Omental fat pad (tissue), 4 donors: ENCODE measurements around the gene IL17RC. TPM values are rescaled to one million over a fixed set of nuclear protein-coding genes. Genes with fewer than 3 reads are reported as not detected.
"Not testable (repeated sequence)": the region's sequence is repeated elsewhere in the genome, so short reads cannot be mapped to it uniquely, and the experiment has no call there.

Experiments used
- ATAC-seq: fragments of 150-250 bp; one replicate; pipeline ENCODE4 v1.9.1; 2016; ENCODE audit warnings: mild to moderate bottlenecking, moderate library complexity; ENCODE audit not compliant: low FRiP score
- DNase-seq: peaks from one replicate; pipeline ENCODE4 v3.0.0-alpha.2; 2019; ENCODE audit warnings: low spot score
- total RNA-seq, 4 donors: library from RNA; depleted of rRNA; stranded (reverse); fragments of >200 nt; gene quantifications; one replicate each; pipeline ENCODE4 v1.1.0, GENCODE V29; 2016
- TF ChIP-seq, protein P1 (sequence below), 3 donors: fragments of 450-650 bp; IDR thresholded peaks; one replicate each; pipeline ENCODE4 v1.5.1; 2016 to 2017; ENCODE audit warnings: antibody characterized with exemption in 3 of 3, mild to moderate bottlenecking in 3 of 3, moderate library complexity in 2 of 3

IL17RC gene
- total RNA-seq, 4 donors from 2014 or later: 53.4 to 97.6 (median 58.2) TPM

DNA sequence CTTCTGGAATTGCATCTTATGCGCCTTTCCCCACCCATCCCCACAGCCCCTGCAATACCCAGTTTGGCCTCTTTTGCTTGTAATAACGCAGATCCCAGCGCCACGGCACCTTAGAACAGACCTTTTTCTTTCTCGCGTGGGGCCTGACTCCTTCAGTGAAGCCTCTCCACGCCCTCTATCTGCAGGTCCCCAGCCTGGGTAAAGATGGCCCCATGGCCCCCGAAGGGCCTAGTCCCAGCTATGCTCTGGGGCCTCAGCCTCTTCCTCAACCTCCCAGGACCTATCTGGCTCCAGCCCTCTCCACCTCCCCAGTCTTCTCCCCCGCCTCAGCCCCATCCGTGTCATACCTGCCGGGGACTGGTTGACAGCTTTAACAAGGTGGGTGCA lies 17.3 kb downstream of the IL17RC start:
- DNase-seq (no peak), ATAC-seq (peak; percentile 4)
- TF ChIP-seq, protein P1, sequence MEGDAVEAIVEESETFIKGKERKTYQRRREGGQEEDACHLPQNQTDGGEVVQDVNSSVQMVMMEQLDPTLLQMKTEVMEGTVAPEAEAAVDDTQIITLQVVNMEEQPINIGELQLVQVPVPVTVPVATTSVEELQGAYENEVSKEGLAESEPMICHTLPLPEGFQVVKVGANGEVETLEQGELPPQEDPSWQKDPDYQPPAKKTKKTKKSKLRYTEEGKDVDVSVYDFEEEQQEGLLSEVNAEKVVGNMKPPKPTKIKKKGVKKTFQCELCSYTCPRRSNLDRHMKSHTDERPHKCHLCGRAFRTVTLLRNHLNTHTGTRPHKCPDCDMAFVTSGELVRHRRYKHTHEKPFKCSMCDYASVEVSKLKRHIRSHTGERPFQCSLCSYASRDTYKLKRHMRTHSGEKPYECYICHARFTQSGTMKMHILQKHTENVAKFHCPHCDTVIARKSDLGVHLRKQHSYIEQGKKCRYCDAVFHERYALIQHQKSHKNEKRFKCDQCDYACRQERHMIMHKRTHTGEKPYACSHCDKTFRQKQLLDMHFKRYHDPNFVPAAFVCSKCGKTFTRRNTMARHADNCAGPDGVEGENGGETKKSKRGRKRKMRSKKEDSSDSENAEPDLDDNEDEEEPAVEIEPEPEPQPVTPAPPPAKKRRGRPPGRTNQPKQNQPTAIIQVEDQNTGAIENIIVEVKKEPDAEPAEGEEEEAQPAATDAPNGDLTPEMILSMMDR (IDR thresholded peaks at IDR 0.05): no peak

DNA sequence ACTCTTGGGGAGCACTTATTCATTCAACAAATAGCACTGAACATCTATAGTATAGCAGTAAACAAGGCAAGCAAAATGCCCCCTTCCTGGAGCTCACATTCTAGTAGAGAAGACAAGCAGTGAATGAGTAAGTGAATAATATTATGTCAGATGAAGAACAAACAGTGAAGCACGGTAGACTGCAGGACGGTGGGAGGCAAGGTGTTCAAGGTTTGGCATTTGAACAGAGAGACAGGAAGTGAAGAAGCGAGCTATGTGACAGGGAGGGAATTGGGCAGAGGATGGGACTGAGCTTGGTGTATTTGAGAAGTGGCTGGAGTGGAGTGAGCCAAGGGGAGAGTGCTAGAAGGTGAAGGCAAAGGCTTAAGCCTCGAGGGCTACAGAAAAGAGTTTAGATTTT lies 18.1 kb downstream of the IL17RC start:
- TF ChIP-seq, protein P1 (IDR thresholded peaks at IDR 0.05): no peak
- no peak for ATAC-seq
- no peak for DNase-seq

DNA sequence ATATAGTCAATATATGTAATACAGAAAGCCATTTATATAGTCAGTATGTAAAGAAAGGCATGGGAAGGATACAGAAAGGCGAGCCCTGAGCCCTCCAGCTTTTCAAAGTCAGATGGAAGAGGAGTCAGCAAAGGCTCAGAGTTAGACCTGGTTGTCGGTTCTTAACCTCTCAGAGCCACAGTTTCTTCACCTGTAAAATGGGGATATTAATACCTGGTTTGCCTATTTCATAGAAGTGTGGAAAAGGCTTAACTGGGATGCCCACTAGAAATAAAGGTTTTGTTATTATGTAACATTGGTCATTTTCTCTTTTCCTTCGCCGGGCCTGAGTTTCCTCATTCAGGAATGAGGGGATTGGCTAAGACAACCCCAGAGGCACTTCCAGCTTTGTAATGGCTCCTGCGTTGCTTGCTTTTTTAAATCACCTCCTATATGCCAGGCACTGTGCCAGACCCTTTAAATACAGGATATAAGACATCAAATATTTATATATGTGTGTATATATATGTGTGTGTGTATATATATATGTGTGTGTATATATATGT lies 19.1 kb downstream of the IL17RC start:
- TF ChIP-seq, protein P1 (IDR thresholded peaks at IDR 0.05): no peak
- no peak for ATAC-seq
- no peak for DNase-seq

DNA sequence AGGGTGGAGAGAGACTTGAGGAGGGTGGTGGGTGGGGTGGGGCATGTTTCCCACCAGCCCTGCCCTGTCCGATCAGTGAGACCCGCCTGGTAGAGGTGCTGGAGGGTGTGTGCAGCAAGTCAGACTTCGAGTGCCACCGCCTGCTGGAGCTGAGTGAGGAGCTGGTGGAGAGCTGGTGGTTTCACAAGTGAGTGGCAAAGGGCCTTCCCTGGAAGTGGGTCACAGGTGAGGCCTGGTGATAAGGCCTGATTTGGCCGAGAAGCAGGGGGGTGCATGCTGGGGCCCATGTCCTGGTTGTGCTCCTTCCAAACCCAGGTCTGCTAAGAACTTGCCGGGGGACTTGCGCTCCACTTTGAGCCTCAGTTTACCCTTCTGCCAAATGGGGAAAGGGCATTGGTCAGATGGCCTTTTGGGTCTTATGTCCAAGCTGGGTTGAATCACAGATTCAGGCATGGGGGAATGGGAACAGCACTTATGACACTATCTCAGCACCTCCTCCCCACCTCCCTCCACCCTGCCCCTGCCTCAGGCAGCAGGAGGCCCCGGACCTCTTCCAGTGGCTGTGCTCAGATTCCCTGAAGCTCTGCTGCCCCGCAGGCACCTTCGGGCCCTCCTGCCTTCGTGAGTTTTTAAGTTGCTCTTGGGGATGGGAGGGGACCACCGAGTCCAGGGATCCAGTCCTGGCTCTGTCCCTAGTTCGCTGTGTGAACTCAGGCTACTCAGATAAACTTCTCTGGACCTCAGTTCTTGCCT lies 20.8 kb downstream of the IL17RC start:
- TF ChIP-seq, protein P1 (IDR thresholded peaks at IDR 0.05): no peak
- ATAC-seq (no peak), DNase-seq (no peak)

DNA sequence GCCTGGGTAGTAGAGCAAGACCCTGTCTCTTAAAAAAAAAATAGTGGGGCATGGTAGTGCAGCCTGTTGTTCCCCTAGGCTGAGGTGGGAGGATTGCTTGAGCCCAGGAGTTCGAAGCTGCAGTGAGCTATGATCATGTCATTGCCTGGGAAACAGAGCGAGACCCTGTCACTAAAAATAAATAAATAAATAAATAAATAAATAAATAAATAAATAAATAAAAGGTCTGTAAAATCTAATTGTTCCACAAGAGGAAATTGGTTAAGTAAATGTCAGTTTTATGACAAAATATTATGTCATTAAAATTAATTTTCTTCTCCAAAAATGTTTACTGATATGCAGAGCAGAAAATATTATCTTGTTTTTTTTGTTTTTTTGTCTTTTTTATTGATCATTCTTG lies 22.1 kb downstream of the IL17RC start:
- DNase-seq (no peak), ATAC-seq (no peak)
- TF ChIP-seq, protein P1 (IDR thresholded peaks at IDR 0.05): no peak

DNA sequence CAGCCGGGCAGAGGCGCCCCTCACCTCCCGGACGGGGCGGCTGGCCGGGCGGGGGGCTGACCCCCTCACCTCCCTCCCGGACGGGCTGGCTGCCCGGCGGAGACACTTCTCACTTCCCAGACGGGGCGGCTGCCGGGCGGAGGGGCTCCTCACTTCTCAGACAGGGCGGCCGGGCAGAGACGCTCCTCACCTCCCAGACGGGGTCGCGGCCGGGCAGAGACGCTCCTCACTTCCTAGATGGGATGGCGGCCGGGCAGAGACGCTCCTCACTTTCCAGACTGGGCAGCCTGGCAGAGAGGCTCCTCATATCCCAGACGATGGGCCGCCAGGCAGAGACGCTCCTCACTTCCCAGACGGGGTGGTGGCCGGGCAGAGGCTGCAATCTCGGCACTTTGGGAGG lies 23.0 kb downstream of the IL17RC start:
- DNase-seq, ATAC-seq: not testable (repeated sequence)

DNA sequence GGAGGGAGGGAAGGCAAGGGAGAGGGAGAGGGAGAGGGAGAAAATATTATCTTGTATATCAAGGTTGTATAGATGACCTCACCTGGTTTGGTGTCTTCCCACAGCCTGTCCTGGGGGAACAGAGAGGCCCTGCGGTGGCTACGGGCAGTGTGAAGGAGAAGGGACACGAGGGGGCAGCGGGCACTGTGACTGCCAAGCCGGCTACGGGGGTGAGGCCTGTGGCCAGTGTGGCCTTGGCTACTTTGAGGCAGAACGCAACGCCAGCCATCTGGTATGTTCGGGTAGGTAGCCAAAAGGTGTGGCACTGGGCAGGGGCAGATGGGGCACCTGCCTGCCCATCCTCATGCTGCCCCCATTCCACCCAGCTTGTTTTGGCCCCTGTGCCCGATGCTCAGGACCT lies 23.8 kb downstream of the IL17RC start:
- TF ChIP-seq, protein P1 (IDR thresholded peaks at IDR 0.05): no peak
- ATAC-seq (no peak), DNase-seq (no peak)
